ENCODE results near the gene MAU2. TPM values are rescaled to one million over a fixed set of nuclear protein-coding genes. Genes with fewer than 3 reads are reported as not detected.

MAU2 gene
- total and polyA plus RNA-seq, 2 of the 8 experiments (the other 6 are each of a cell fraction or from before 2014, with no cell fraction given) = 32.0 to 40.8 TPM

DNA sequence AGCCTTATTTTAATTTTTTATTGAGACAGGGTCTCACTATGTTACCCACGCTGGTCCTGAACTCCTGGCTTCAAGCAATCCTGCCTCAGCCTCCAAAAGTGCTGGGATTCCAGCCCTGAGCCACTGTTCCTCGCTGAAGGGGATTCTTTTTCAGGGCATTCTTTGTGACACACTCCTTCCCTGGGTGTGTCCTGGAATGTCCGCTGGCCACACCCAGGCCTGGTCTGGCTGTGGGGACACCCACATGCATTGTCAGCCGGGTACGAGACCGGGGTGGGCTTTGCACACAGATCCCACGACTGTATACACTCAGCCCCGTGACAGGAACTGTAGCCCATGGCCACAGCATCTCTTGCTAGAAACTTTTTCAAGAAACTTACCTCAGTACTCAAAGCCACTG is 50.4 kb downstream of the MAU2 start (continued):
- no peak for TF ChIP-seq CBX5 (IDR thresholded peaks at IDR 0.05; ENCODE audit: low read depth, low read length)
- TF ChIP-seq GABPA (IDR thresholded peaks at IDR 0.05; ENCODE audit: borderline replicate concordance, insufficient read depth, low read length) = no peak
- TF ChIP-seq, protein P1, sequence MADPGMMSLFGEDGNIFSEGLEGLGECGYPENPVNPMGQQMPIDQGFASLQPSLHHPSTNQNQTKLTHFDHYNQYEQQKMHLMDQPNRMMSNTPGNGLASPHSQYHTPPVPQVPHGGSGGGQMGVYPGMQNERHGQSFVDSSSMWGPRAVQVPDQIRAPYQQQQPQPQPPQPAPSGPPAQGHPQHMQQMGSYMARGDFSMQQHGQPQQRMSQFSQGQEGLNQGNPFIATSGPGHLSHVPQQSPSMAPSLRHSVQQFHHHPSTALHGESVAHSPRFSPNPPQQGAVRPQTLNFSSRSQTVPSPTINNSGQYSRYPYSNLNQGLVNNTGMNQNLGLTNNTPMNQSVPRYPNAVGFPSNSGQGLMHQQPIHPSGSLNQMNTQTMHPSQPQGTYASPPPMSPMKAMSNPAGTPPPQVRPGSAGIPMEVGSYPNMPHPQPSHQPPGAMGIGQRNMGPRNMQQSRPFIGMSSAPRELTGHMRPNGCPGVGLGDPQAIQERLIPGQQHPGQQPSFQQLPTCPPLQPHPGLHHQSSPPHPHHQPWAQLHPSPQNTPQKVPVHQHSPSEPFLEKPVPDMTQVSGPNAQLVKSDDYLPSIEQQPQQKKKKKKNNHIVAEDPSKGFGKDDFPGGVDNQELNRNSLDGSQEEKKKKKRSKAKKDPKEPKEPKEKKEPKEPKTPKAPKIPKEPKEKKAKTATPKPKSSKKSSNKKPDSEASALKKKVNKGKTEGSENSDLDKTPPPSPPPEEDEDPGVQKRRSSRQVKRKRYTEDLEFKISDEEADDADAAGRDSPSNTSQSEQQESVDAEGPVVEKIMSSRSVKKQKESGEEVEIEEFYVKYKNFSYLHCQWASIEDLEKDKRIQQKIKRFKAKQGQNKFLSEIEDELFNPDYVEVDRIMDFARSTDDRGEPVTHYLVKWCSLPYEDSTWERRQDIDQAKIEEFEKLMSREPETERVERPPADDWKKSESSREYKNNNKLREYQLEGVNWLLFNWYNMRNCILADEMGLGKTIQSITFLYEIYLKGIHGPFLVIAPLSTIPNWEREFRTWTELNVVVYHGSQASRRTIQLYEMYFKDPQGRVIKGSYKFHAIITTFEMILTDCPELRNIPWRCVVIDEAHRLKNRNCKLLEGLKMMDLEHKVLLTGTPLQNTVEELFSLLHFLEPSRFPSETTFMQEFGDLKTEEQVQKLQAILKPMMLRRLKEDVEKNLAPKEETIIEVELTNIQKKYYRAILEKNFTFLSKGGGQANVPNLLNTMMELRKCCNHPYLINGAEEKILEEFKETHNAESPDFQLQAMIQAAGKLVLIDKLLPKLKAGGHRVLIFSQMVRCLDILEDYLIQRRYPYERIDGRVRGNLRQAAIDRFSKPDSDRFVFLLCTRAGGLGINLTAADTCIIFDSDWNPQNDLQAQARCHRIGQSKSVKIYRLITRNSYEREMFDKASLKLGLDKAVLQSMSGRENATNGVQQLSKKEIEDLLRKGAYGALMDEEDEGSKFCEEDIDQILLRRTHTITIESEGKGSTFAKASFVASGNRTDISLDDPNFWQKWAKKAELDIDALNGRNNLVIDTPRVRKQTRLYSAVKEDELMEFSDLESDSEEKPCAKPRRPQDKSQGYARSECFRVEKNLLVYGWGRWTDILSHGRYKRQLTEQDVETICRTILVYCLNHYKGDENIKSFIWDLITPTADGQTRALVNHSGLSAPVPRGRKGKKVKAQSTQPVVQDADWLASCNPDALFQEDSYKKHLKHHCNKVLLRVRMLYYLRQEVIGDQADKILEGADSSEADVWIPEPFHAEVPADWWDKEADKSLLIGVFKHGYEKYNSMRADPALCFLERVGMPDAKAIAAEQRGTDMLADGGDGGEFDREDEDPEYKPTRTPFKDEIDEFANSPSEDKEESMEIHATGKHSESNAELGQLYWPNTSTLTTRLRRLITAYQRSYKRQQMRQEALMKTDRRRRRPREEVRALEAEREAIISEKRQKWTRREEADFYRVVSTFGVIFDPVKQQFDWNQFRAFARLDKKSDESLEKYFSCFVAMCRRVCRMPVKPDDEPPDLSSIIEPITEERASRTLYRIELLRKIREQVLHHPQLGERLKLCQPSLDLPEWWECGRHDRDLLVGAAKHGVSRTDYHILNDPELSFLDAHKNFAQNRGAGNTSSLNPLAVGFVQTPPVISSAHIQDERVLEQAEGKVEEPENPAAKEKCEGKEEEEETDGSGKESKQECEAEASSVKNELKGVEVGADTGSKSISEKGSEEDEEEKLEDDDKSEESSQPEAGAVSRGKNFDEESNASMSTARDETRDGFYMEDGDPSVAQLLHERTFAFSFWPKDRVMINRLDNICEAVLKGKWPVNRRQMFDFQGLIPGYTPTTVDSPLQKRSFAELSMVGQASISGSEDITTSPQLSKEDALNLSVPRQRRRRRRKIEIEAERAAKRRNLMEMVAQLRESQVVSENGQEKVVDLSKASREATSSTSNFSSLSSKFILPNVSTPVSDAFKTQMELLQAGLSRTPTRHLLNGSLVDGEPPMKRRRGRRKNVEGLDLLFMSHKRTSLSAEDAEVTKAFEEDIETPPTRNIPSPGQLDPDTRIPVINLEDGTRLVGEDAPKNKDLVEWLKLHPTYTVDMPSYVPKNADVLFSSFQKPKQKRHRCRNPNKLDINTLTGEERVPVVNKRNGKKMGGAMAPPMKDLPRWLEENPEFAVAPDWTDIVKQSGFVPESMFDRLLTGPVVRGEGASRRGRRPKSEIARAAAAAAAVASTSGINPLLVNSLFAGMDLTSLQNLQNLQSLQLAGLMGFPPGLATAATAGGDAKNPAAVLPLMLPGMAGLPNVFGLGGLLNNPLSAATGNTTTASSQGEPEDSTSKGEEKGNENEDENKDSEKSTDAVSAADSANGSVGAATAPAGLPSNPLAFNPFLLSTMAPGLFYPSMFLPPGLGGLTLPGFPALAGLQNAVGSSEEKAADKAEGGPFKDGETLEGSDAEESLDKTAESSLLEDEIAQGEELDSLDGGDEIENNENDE (IDR thresholded peaks at IDR 0.05; ENCODE audit: insufficient replicate concordance, low read length) = no peak
- no peak for TF ChIP-seq SP2 (IDR thresholded peaks at IDR 0.05; ENCODE audit: low read length)
